HepG2 (cell line): Measurements from ENCODE around the gene SOBP. TPM values are rescaled to one million over a fixed set of nuclear protein-coding genes. Genes with fewer than 3 reads are reported as not detected.

Source experiments
- E2F1 ChIP-seq: sonication (generic); formaldehyde crosslinking; IDR thresholded peaks from 2 replicates; pipeline ENCODE4 v1.5.0; 2020; ENCODE audit warnings: missing genetic modification reagents
- ETV6 ChIP-seq: sonication (generic); formaldehyde crosslinking; conservative IDR thresholded peaks from 2 replicates; pipeline ENCODE4 v1.4.0; 2020; ENCODE audit warnings: missing genetic modification reagents
- HDAC2 ChIP-seq: sonication (generic); formaldehyde crosslinking; IDR thresholded peaks from 2 replicates; pipeline ENCODE4 v1.4.0; 2020; ENCODE audit warnings: missing genetic modification reagents
- HMGA1 ChIP-seq: sonication (generic); formaldehyde crosslinking; conservative IDR thresholded peaks from 2 replicates; pipeline ENCODE4 v1.4.0; 2020; ENCODE audit warnings: missing genetic modification reagents
- HOXA9 ChIP-seq: sonication (generic); formaldehyde crosslinking; IDR thresholded peaks from 2 replicates; pipeline ENCODE4 v1.8.1; 2022; ENCODE audit warnings: missing genetic modification reagents, mild to moderate bottlenecking, moderate library complexity, borderline replicate concordance
- NBN ChIP-seq: fragments of 450-650 bp; conservative IDR thresholded peaks from 2 replicates; pipeline ENCODE4 v1.6.1; 2017
- POGZ ChIP-seq: sonication (generic); formaldehyde crosslinking; IDR thresholded peaks from 2 replicates; pipeline ENCODE4 v1.4.0; 2020; ENCODE audit warnings: mild to moderate bottlenecking, missing genetic modification reagents
- POLR2A ChIP-seq, 2 experiments: IDR thresholded peaks; 2 replicates each; pipeline ENCODE4 v1.6.1; 2011; ENCODE audit warnings: low read depth in 2 of 2, low read length in 2 of 2, mild to moderate bottlenecking in 1 of 2, moderate library complexity in 1 of 2; ENCODE audit not compliant: insufficient read depth in 1 of 2
- POLR2AphosphoS2 ChIP-seq: IDR thresholded peaks from 2 replicates; pipeline ENCODE4 v1.6.1; 2011; ENCODE audit warnings: low read depth, low read length, improper control_type of control experiment
- PRMT3 ChIP-seq: sonication (generic); formaldehyde crosslinking; IDR thresholded peaks from 2 replicates; pipeline ENCODE4 v1.8.1; 2022; ENCODE audit warnings: low read depth, mild to moderate bottlenecking, moderate library complexity, missing genetic modification reagents, borderline replicate concordance
- SETDB1 ChIP-seq: sonication (generic); formaldehyde crosslinking; IDR thresholded peaks from 2 replicates; pipeline ENCODE4 v1.5.1; 2020; ENCODE audit warnings: missing genetic modification reagents, mild to moderate bottlenecking, borderline replicate concordance
- SMC3 ChIP-seq: IDR thresholded peaks from 2 replicates; pipeline ENCODE4 v1.6.1; 2011; ENCODE audit warnings: low read length, improper control_type of control experiment
- THAP11 ChIP-seq: IDR thresholded peaks from 2 replicates; pipeline ENCODE4 v1.6.1; 2016; ENCODE audit warnings: missing biosample characterization, missing genetic modification reagents
- ZBTB14 ChIP-seq: sonication (generic); formaldehyde crosslinking; IDR thresholded peaks from 2 replicates; pipeline ENCODE4 v1.4.0; 2020; ENCODE audit warnings: missing genetic modification reagents
- ZBTB21 ChIP-seq: sonication (generic); formaldehyde crosslinking; IDR thresholded peaks from 2 replicates; pipeline ENCODE4 v1.4.0; 2020; ENCODE audit warnings: missing genetic modification reagents
- ZFP82 ChIP-seq: sonication (generic); formaldehyde crosslinking; IDR thresholded peaks from 2 replicates; pipeline ENCODE4 v1.5.1; 2020; ENCODE audit warnings: mild to moderate bottlenecking, missing genetic modification reagents, borderline replicate concordance
- ZNF17 ChIP-seq: sonication (generic); formaldehyde crosslinking; IDR thresholded peaks from 2 replicates; pipeline ENCODE4 v1.5.0; 2020; ENCODE audit warnings: mild to moderate bottlenecking, missing genetic modification reagents
- ZNF18 ChIP-seq: sonication (generic); formaldehyde crosslinking; IDR thresholded peaks from 2 replicates; pipeline ENCODE4 v1.8.0; 2022; ENCODE audit warnings: mild to moderate bottlenecking, missing genetic modification reagents; ENCODE audit not compliant: insufficient replicate concordance
- ZNF235 ChIP-seq: sonication (generic); formaldehyde crosslinking; IDR thresholded peaks from 2 replicates; pipeline ENCODE4 v1.8.1; 2023; ENCODE audit warnings: mild to moderate bottlenecking, missing genetic modification reagents, borderline replicate concordance
- ZNF280B ChIP-seq: sonication (generic); formaldehyde crosslinking; IDR thresholded peaks from 2 replicates; pipeline ENCODE4 v1.5.0; 2020; ENCODE audit warnings: missing genetic modification reagents, mild to moderate bottlenecking, borderline replicate concordance
- ZNF34 ChIP-seq: sonication (generic); formaldehyde crosslinking; IDR thresholded peaks from 2 replicates; pipeline ENCODE4 v1.4.0; 2020; ENCODE audit warnings: mild to moderate bottlenecking, missing genetic modification reagents, borderline replicate concordance
- ZNF44 ChIP-seq: sonication (generic); formaldehyde crosslinking; IDR thresholded peaks from 2 replicates; pipeline ENCODE4 v1.5.1; 2020; ENCODE audit warnings: mild to moderate bottlenecking, missing genetic modification reagents
- ZNF503 ChIP-seq: sonication (generic); formaldehyde crosslinking; IDR thresholded peaks from 2 replicates; pipeline ENCODE4 v1.4.0; 2020; ENCODE audit warnings: missing genetic modification reagents
- ZNF562 ChIP-seq: sonication (generic); formaldehyde crosslinking; IDR thresholded peaks from 2 replicates; pipeline ENCODE4 v1.8.0; 2022; ENCODE audit warnings: missing genetic modification reagents, borderline replicate concordance
- polyA plus RNA-seq, 8 experiments: library from polyadenylated mRNA; depleted of rRNA in 3 of 8; stranded (reverse) in 7 of 8; unstranded in 1 of 8; fragments of >200 nt; fragmentation: Illumina TruSeq in 4 of 8; extraction: Trizol in 4 of 8; gene quantifications; 2 replicates each; pipeline versions ENCODE4 v1.2.1 to v1.2.3, GENCODE V29; 2011 to 2016; ENCODE audit warnings: low read depth in 4 of 8, missing spikeins in 1 of 8, mixed read lengths in 1 of 8; ENCODE audit not compliant: insufficient read depth in 1 of 8
- total RNA-seq, 5 experiments: library from RNA; depleted of rRNA; stranded (reverse); fragments of >200 nt; fragmentation: Illumina TruSeq; extraction: Trizol; gene quantifications; 2 replicates each; pipeline ENCODE4 v1.2.3, GENCODE V29; 2016; ENCODE audit warnings: low read depth in 1 of 5

Gene SOBP
- total and polyA plus RNA-seq, 2 of the 13 experiments (the other 11 are each of a cell fraction or from before 2014, with no cell fraction given) = 1.5 to 6.9 TPM

GRCh38 chr6:107488875-107489635 is 862 bp upstream of the SOBP start (continued):
- TF ChIP-seq ZNF18 (CRISPR knock-in tag) (no peak), NBN (no peak), ZBTB21 (CRISPR knock-in tag) (no peak), E2F1 (CRISPR knock-in tag) (no peak), HDAC2 (CRISPR knock-in tag) (0 out of 2 replicates have a peak, but pooled peaks have one; percentile 22), THAP11 (CRISPR knock-in tag) (peak; percentile 44; the same call in 1 of the 2 replicates), SETDB1 (CRISPR knock-in tag) (no peak), POLR2AphosphoS2 (no peak), ZNF503 (no peak), ZNF17 (no peak), ZNF34 (CRISPR knock-in tag) (no peak), SMC3 (no peak), ETV6 (CRISPR knock-in tag) (no peak; the same call in 1 of the 2 replicates), ZNF562 (CRISPR knock-in tag) (no peak), ZNF280B (CRISPR knock-in tag) (no peak), ZBTB14 (no peak), ZNF235 (CRISPR knock-in tag) (no peak), PRMT3 (CRISPR knock-in tag) (no peak), POLR2A (IDR thresholded peaks at IDR 0.05; ENCODE audit: insufficient read depth in 1 of 2, low read depth in 2 of 2, low read length in 2 of 2) (peak in 1 of 2 experiments; percentile 17; a peak in 2 of 4 replicates), POGZ (CRISPR knock-in tag) (no peak), ZNF44 (CRISPR knock-in tag) (no peak), HOXA9 (CRISPR knock-in tag) (no peak), ZFP82 (CRISPR knock-in tag) (no peak), HMGA1 (CRISPR knock-in tag) (no peak)
